OCI-LY1 (cell line): Measurements from ENCODE around the gene BATF.

Experiments
- CTCF ChIP-seq: fragments of 200-600 bp; sonication (generic), shearing (Covaris generic); IDR thresholded peaks from 2 replicates; pipeline ENCODE4 v1.5.1; 2017; ENCODE audit warnings: mild to moderate bottlenecking, antibody characterized with exemption, low read length, moderate library complexity, mixed read lengths
- EZH2 ChIP-seq: fragments of 200-600 bp; sonication (generic), shearing (Covaris generic); IDR thresholded peaks from 2 replicates; pipeline ENCODE4 v1.8.0; 2017; ENCODE audit warnings: borderline replicate concordance, mixed run types, mild to moderate bottlenecking, antibody characterized with exemption, low read length, moderate library complexity, mixed read lengths

GRCh38 chr14:75499084-75499875, 23.0 kb upstream of the BATF start:
- TF ChIP-seq CTCF: no peak
- TF ChIP-seq EZH2: no peak
